IPS DF 6.9 (cell line): ENCODE measurements around the gene ZNF112.
A peak's percentile ranks its signal among the peaks of the same experiment; 100 is the strongest.
"Not testable (repeated sequence)": the region's sequence is repeated elsewhere in the genome, so short reads cannot be mapped to it uniquely, and the experiment has no call there.

Experiments
- DNase-seq: peaks from one replicate; pipeline ENCODE4 v3.0.0-alpha.2; 2013; ENCODE audit warnings: low read depth, low spot score
- H3K27ac ChIP-seq: one replicate; pipeline ENCODE4 v1.5.1; 2013; ENCODE audit warnings: low read length, control low read depth
- H3K27me3 ChIP-seq: 2 replicates; pipeline ENCODE4 v1.6.1; 2013; ENCODE audit warnings: mild to moderate bottlenecking, low read length; ENCODE audit not compliant: control insufficient read depth, insufficient read depth
- H3K36me3 ChIP-seq: 2 replicates; pipeline ENCODE4 v1.6.1; 2013; ENCODE audit warnings: low read length; ENCODE audit not compliant: control insufficient read depth, insufficient read depth
- H3K4me1 ChIP-seq: 2 replicates; pipeline ENCODE4 v1.6.1; 2013; ENCODE audit warnings: low read length; ENCODE audit not compliant: control insufficient read depth, insufficient read depth
- H3K4me3 ChIP-seq: 2 replicates; pipeline ENCODE4 v1.5.1; 2013; ENCODE audit warnings: mild to moderate bottlenecking, low read length
- H3K9me3 ChIP-seq: 2 replicates; pipeline ENCODE4 v1.6.1; 2013; ENCODE audit warnings: low read length, inconsistent platforms; ENCODE audit not compliant: control insufficient read depth, insufficient read depth
- WGBS: extraction: QIAGEN DNeasy Blood & Tissue Kit; methylation state at CpG from one replicate; pipeline ENCODE4 v1.1.7; 2013; ENCODE audit warnings: mixed read lengths, missing lambda C conversion rate; ENCODE audit not compliant: insufficient read length, insufficient coverage; 5-methylcytosine and 5-hydroxymethylcytosine counted together

The ZNF112 gene

DNA sequence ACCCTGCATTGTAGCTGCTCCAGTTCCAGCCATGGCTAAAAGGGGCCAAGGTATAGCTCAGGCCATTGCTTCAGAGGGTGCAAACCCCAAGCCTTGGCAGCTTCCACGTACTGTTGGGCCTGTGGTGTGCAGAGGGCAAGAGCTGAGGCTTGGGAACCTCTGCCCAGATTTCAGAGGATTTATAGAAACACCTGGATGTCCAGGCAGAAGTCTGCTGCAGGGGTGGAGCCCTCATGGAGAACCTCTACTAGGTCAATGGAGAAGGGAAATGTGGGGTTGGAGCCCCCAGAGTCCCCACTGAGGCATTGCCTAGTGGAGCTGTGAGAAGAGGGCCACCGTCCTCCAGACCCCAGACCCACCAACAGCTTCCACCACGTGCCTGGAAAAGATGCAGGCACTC, 21.8 kb downstream of the ZNF112 start:
- not testable (repeated sequence) for H3K27ac ChIP-seq, DNase-seq, H3K4me1 ChIP-seq, H3K4me3 ChIP-seq, H3K9me3 ChIP-seq, H3K27me3 ChIP-seq
- WGBS = no CpG with 5 or more reads among the region's 3 CpGs
- H3K36me3 ChIP-seq = peaks cover 11% of the 10 kb centered on the region; the same call in 1 of the 2 replicates

DNA sequence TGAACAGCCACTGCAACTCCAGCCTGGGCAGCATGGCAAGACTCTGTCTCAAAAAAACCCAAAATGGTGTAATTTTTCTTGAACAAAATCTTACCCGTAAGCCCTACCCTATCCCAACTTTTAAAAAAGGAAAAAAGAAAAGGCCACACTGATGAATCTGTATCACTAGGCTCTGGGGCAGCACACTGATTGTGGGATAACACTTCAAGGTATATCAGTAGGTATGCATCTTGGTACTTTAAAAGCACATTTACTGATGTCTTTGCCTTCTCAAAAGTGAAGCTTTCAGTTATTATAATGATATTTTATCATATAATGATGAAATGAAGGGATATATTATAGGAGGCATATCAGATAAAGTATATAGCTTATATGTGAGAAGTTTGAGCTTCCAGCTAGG, 24.3 kb downstream of the ZNF112 start:
- Histone ChIP-seq H3K27me3 (no peaks in the 10 kb centered on the region), H3K4me1 (no peaks in the 10 kb centered on the region), H3K27ac (no peak overlapping the region), H3K9me3 (peaks cover 6% of the 10 kb centered on the region), H3K4me3 (no peak overlapping the region), H3K36me3 (peaks cover 7% of the 10 kb centered on the region; the same call in 1 of the 2 replicates)
- WGBS = no CpG with 5 or more reads among the region's 1 CpG
- DNase-seq = no peak

DNA sequence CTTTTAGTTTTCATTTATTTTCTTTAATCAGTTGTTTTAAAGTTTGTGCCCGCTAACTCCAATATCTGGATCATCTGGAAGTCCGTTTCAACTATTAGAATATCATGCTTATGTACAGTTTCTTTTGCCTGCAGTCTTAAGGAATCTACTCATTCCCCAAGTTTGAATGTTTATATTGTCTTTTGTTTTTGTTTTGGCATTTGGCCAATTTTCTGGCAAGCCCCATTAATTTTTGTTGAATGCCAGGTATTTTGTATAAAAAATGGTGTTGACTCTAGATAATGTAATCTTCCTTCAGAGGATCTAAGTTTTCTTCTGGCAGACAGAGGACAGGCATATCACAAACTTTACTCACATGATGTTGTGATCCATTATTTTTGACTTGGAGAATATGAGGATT, 40.6 kb downstream of the ZNF112 start:
- Histone ChIP-seq H3K36me3 (no peaks in the 10 kb centered on the region), H3K27me3 (no peaks in the 10 kb centered on the region), H3K9me3 (no peaks in the 10 kb centered on the region; the same call in 1 of the 2 replicates), H3K4me3 (no peak overlapping the region), H3K4me1 (no peaks in the 10 kb centered on the region), H3K27ac (no peak overlapping the region)
- DNase-seq = no peak
- WGBS = no CpG with 5 or more reads among the region's 2 CpGs

DNA sequence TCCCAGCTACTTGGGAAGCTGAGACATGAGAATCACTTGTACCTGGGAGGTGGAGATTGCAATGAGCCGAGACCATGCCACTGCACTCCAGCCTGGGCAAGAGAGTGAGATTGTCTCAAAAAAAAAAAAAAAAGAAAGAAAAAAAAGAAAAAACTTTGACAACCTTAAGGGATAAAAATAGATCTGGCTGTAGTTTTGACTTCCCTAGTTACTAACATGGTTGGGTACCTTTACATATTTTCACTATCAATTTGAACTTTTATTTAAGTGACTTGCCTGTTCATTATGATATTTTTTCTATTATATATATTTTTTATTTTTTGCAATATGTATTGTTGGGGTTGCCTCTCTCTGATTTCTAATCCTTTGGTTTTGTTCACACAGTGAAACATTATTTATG, 43.2 kb downstream of the ZNF112 start:
- H3K27ac ChIP-seq = no peak overlapping the region
- H3K4me1 ChIP-seq = no peaks in the 10 kb centered on the region
- no CpG with 5 or more reads among the region's 1 CpG for WGBS
- no peaks in the 10 kb centered on the region for H3K36me3 ChIP-seq
- DNase-seq = no peak
- H3K27me3 ChIP-seq = no peaks in the 10 kb centered on the region
- H3K9me3 ChIP-seq = no peaks in the 10 kb centered on the region; the same call in 1 of the 2 replicates
- H3K4me3 ChIP-seq = no peak overlapping the region

DNA sequence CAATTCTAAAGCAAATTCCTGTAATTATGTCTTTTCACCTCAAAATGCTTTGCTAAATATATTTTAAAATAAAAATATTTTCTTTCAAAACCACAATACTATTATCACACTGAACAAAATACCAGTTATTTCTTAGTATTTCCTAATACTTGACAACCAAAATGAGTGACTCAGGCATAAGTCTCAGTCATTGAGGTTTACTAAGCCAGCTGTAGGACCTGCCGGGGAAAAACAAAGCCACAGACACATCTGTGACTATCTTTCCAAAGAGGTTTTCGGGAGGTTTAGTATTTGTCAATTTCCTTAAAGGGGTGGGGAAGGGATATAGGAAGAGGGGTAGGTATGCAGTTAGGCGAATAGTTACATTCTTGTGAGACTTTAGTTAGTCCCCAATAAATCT, 48.5 kb downstream of the ZNF112 start:
- H3K4me3 ChIP-seq = no peak overlapping the region
- no peak overlapping the region for H3K27ac ChIP-seq
- WGBS = no CpG with 5 or more reads among the region's 3 CpGs
- H3K4me1 ChIP-seq = no peaks in the 10 kb centered on the region
- no peaks in the 10 kb centered on the region for H3K27me3 ChIP-seq
- H3K9me3 ChIP-seq = no peaks in the 10 kb centered on the region; the same call in 1 of the 2 replicates
- DNase-seq = no peak
- H3K36me3 ChIP-seq = no peaks in the 10 kb centered on the region

DNA sequence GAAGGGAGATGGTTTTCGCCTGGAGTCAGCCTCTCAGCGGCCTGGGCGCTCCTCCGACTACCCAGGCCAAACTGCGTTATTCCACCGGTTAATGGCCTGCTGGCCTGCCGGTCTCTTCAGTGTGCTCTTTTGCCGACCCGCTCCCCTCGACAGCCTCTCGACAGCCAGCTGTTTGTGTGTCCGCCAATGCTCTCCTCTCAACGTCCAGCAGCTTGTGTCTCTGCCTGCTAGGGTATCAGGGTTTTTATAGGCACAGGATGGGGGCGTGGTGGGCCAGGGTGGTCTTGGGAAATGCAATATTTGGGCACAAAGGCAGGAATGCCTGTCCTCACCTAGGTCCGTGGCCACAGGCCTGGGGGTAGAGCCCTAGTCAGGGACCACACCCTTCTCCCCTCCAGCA, 50.2 kb downstream of the ZNF112 start:
- WGBS = no CpG with 5 or more reads among the region's 15 CpGs
- Histone ChIP-seq H3K4me3 (no peak overlapping the region), H3K4me1 (no peaks in the 10 kb centered on the region)

DNA sequence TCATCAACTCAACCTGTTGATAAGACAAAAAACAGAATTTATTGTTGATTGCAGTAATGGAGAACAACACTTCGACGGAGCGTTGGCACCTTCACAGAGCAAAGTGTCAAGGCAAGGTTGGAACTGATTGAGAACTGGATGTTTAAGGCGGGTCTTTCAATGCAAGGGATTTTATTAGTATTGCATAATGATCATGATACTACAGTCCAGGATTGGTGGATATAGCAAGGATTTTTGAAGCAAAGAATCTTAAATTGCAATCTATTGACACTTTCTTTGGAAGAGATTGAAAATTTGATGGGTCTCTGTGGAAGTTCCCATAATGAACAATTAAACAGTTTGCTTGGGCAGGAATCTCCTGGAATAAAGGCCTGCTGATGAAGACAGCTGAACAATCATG, 51.0 kb downstream of the ZNF112 start:
- Histone ChIP-seq H3K36me3 (no peaks in the 10 kb centered on the region), H3K27me3 (no peaks in the 10 kb centered on the region), H3K4me3 (no peak overlapping the region), H3K9me3 (no peaks in the 10 kb centered on the region), H3K4me1 (no peaks in the 10 kb centered on the region), H3K27ac (no peak overlapping the region)
- WGBS = no CpG with 5 or more reads among the region's 4 CpGs
- DNase-seq = no peak

More for the DNA sequence above, 50.2 kb downstream of the ZNF112 start:
- no peaks in the 10 kb centered on the region for H3K36me3 ChIP-seq
- H3K27ac ChIP-seq = no peak overlapping the region
- no peak for DNase-seq
- no peaks in the 10 kb centered on the region for H3K27me3 ChIP-seq
- H3K9me3 ChIP-seq = no peaks in the 10 kb centered on the region

DNA sequence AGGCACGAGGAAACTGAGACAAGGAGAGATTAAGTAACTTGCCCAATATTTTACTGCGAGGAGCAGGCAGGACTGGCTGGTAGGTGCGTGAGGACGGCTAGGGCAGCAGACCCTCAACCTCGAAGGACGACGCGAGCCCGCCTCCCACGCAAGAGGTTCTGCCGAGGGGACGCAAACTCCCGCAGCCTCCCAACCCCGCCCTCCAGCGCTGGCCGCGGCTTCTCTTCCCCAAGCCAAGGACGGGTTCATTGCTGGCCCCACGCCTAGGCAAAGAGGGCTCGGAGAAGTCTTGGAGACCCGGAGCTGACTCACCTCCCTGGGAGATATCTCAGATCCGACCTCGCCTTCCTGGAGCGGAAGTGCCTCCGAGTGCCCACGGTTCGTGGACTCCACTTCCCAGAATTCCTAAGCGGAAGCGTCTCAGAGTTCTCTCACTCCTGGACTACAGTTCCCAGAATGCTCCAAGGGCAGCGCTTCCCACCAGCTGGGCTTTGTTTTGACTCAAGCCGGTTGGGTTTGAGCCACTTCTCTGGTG, 51.8 kb downstream of the ZNF112 start, which contains the start of gene ZNF235:
Gene ZNF235 (minus strand): TSS at position 367 of the 535 bp plus-strand sequence. CDS start 1,621 bp downstream, outside the sequence.
- Histone ChIP-seq H3K4me3 (peak within 1 kb of the TSS; percentile 81), H3K4me1 (no peaks in the 10 kb centered on the region), H3K9me3 (no peaks in the 10 kb centered on the region), H3K27ac (no peak within 1 kb of the TSS), H3K27me3 (no peaks in the 10 kb centered on the region), H3K36me3 (no peaks in the 10 kb centered on the region)
- DNase-seq = peak; percentile 82
- no CpG with 5 or more reads among the region's 31 CpGs for WGBS

DNA sequence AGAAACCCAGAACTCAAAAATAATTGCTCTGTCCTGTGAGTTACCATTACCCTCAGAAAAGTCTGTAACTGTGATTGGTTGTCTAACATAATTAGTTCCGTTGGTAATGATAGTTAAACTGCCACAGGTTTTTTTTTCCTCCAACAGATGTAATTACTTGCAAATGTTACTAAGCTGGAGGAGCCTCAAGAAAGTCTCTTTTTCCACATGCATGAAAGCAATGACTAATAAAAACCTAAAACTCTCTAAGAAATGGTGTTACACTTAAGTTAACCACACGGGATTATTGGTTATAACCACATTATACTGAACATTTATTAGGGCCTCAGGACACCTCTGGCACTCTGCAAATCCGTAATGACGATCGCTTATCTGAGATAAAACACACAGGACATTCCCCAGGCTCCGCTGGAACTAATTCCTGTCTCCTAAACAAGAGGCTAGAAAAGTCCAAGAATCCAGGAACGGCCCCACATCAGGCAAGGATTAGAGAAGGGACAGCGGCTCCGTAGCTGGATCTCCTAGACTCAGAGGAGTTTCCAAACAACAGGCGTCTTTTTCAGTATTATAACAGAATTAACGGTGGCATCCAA, 52.4 kb downstream of the ZNF112 start:
- H3K27ac ChIP-seq = no peak overlapping the region
- no peaks in the 10 kb centered on the region for H3K4me1 ChIP-seq
- no CpG with 5 or more reads among the region's 11 CpGs for WGBS
- H3K27me3 ChIP-seq = no peaks in the 10 kb centered on the region
- H3K9me3 ChIP-seq = no peaks in the 10 kb centered on the region
- no peak for DNase-seq
- peak overlapping the region; percentile 81; the same call in 1 of the 2 replicates for H3K4me3 ChIP-seq
- no peaks in the 10 kb centered on the region for H3K36me3 ChIP-seq

DNA sequence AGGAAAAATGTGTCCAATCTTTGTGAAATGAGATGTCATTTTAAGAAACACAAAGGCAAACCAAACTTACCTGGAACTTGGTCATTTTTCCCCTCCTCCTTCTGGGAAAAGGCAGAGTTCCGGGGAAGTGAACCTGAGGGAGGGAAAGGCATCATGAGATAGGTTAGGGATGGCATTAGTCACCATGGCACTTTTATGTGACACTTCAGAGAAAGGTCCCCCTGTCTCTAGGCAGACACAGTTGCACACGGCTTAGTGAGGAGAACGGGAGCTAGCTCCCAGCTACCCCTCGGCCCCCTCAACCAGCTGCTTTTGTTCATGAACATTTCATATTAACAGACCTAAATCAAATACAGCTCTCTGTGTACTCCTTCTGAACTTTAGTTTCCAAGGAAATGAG, 53.2 kb downstream of the ZNF112 start:
- no peaks in the 10 kb centered on the region for H3K27me3 ChIP-seq
- no peak overlapping the region for H3K27ac ChIP-seq
- H3K36me3 ChIP-seq = 0 out of 2 replicates have a peak, but pooled peaks cover 3% of the 10 kb centered on the region
- no CpG with 5 or more reads among the region's 4 CpGs for WGBS
- DNase-seq = no peak
- H3K4me3 ChIP-seq = no peak overlapping the region
- no peaks in the 10 kb centered on the region for H3K4me1 ChIP-seq
- no peaks in the 10 kb centered on the region for H3K9me3 ChIP-seq

DNA sequence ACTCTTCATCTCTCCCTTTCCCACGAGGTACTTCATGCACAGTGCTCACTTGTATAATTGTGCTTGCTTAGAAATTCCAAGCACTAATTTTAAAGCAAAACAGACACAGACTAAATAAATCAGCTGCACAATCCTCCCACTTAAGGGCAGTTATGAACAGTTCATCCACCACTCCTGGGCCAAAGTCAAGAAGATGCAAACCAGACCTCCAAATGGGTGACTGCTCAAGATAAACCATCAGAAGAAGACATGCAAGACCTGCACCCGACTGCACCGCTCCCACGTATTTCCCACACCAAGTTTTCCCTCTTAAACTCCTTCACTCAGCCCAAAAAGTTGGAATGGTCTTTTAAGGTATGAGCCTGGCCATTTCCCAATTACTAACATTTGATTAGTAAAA, 71.5 kb downstream of the ZNF112 start:
- Histone ChIP-seq H3K27me3 (no peaks in the 10 kb centered on the region), H3K27ac (no peak overlapping the region), H3K4me1 (no peaks in the 10 kb centered on the region), H3K36me3 (no peaks in the 10 kb centered on the region; the same call in 1 of the 2 replicates), H3K4me3 (no peak overlapping the region), H3K9me3 (no peaks in the 10 kb centered on the region)
- DNase-seq = no peak
- WGBS = no CpG with 5 or more reads among the region's 4 CpGs
